ENCODE measurements around the gene DNHD1. TPM values are rescaled to one million over a fixed set of nuclear protein-coding genes. Genes with fewer than 3 reads are reported as not detected.

The DNHD1 gene
- total RNA-seq, 1 donor from 2014 or later = 13.7 TPM

DNA sequence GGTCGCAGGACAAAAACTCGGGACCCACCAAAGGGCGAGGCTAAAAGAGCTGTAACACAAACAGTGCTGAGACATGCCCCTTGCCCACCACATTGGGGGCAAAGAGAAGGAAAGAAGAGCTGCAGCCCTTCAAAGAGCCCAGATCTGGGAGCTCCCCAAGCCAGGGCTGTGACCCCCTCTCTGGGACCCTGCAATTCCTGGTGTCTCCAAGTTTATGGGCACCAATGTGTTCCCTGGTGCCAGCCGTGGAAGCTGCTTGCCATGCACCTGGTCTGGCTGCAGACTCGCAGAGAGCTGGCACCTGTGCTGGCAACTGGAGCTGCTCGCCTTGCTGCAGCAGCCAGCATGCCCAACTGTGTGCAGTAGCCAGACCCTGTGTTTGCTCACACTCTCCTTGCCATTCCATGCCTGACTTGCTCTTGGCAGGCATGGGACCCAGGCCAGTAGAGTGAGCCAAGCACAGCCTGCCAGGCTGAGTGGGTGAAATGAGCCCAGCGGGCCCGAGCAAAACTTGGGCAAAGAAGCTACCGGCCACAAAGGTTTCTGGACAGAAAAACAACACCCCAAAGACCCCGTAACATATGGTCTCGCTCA, 90.4 kb downstream of the DNHD1 start:
- no peak for DNase-seq (ENCODE audit: low spot score)

DNA sequence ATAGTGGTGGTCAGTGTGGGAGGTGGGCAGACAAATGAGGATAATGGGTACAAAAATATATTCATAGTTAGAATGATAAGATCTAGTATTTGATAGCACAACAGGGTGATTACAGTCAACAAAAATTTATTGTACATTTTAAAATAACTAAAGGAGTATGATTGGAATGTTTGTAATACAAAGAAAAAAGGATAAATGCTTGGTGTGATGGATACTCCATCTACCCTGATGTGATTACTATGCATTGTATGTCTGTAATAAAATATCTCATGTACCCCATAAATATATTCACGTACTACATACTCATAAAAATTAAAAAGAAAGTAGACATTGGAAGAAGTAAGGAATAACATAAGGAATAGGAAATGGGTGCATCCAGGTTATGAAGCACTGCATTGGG, 90.9 kb downstream of the DNHD1 start:
- no peak for DNase-seq (ENCODE audit: low spot score)

DNA sequence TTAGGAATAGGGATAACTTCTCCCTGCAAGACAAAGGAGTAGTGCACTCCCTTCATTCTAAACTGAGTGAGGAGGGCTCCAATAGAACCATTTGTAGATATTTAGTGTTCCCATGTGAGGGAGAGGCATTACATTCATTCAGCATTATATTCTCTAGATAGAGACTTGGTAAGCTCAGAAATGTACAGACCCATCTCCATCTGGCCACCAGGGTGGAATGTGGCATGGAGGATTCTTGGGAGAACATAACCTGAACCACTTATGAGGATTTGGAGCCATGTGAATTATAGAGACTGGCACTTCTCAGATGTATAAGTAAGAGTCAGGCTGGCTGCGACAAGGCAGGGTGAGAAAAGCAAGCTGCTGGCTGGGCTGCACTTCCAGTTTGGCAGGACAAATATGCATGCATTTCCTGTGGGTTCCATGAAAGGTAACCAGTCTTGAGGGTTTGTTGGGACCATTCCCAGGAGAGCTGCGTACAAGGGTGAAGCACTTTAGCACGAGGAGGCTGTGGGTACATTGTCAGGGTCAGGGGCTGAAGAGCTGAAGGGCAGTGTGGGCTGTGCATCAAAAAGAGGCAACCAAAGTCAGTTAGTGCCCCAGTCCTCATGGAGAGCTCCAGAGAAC, 97.2 kb downstream of the DNHD1 start:
- DNase-seq (ENCODE audit: low spot score) = no peak

GRCh38 chr11:6596239-6596877, 99.3 kb downstream of the DNHD1 start:
- DNase-seq (ENCODE audit: low spot score) = no peak

DNA sequence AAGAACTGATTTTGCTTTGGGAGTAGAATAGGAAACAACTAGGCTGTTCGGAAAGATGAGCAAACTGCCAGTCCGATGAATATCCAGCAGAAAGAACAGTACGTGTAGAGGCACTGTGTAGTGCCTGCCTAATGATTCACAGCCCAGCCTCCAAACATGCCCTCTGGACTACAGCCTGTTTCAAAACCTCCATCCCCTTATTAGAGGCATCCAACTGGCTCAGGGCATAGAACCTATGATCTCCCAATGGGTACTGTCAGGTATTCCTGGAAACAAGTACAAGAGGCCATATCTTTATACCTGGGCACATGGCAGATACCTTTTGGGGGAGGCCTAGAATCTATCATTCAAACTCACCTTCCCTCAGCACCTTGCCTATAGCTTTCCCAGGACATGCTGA, 101.5 kb downstream of the DNHD1 start:
- DNase-seq (ENCODE audit: low spot score) = no peak

- DNase-seq (ENCODE audit: low spot score) = no peak
These were observed 102.4 kb downstream of the DNHD1 start for GRCh38 chr11:6599449-6599848.

DNA sequence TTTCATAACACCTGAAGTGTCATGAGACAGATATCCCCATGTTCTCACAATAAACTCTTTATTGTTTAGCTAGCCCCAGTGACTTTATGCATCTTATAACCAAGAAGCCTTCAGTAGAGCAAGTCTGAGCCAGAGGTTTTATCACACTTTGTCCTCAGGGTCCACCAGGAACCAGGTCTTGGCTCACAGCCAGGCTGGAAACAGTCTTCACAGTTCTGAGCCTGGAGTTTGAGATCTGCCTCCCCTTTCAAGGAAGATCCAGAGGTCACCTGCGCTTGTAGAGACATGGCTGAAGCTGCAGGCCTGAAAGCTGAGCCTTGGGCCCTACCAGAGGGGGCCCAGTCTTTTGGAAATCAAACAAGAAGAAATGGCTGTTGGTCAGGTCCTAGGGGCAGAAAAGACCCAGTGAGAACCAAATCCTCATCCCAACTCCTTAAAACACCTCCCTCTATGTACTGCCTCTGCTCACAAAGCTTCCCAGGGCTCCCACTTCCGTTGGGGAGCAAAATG, 102.9 kb downstream of the DNHD1 start:
- DNase-seq (ENCODE audit: low spot score) = no peak

DNA sequence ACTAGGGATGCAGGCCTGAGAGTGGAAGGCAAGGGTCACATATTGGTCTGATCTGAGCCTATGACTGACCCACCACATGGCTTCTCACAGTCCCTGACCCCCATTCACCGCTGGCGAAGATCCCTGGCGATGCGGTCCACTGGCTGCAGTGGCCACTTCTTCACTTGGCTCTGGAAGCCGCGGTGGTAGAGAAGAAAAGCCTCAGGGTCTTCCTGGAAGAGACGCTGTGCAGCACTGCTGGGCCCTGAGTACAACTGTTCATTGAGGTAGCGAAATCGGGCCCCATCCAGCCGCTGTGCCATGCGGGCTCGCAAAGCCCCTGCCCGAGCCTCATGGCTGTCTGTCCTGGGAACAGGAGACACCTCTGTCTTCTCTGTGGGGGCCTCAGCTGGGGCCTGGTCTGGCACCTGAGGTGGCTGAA, 104.0 kb downstream of the DNHD1 start:
- no peak for DNase-seq (ENCODE audit: low spot score)

DNA sequence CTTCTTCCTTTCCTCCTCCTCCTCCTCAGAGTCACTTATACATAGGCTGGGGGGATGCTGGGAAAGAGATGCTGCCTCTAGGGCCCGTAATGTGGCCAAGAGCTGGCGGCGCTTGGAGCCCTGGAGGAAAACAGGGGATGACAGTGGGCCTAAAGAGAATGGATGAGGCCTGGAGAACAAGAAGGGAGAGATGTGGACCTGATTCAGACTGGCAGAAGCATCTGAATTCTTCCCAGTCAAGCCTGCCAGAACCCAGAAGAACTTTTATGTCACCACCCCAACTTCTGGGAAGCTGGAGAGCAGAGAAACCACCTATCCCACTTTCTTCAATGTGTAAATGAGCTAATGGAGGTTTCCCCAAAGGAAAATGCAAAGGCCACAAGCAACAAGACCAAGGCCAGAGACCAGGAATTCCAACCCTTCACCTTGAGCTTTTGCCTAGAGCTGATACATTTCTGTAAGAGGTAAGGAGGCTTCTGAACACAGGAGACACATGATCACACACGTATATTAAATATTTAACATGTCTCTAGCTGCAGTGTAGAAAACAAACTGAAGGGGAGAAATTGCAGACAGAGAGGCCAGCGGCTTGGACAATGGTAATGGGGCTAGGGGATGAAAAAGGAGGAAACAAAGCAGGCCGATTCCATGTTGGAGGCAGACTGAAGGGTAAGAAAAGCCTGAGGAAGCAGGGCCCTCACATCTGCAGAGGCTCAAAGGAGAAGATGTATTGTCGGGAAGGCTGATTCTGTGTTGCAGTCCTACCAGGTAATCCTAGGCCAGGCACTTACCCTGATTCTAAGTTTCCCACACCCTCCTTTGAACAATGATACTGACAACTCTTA, 105.2 kb downstream of the DNHD1 start:
- no peak for DNase-seq (ENCODE audit: low spot score)

- peak; percentile 98 for DNase-seq (ENCODE audit: low spot score)
These were observed 106.4 kb downstream of the DNHD1 start, which contains the start of the genes ILK and RRP8 for GRCh38 chr11:6603287-6604080. Gene ILK (plus strand): TSS chr11:6603774. CDS start chr11:6604272, 498 bp downstream. Gene RRP8 (minus strand): TSS chr11:6603616. CDS start chr11:6603502, 114 bp downstream.

GRCh38 chr11:6604081-6604626, 107.1 kb downstream of the DNHD1 start:
- peak; percentile 89 for DNase-seq (ENCODE audit: low spot score)

DNA sequence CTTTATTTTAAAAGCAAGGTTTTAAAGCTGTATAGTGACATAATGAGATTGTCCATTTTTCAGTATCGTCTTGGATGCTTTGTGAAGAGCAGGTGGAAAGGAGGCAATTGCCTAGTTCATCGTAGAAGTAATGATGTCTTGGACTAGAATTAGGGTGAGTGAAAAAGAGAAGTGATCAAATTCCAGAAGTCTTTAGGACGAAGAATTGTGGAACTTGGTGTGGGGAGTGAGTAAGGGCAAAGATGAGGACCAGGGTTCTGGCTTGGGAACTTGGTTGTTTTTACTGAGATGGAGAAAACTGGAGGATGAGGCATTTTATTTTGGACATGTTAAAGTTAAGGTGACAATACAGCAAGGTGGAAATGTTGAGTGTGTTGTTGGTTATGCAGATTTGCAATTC, 107.7 kb downstream of the DNHD1 start:
- DNase-seq (ENCODE audit: low spot score) = no peak

GRCh38 chr11:6606471-6607189, 109.5 kb downstream of the DNHD1 start:
- DNase-seq (ENCODE audit: low spot score) = peak; percentile 94

DNA sequence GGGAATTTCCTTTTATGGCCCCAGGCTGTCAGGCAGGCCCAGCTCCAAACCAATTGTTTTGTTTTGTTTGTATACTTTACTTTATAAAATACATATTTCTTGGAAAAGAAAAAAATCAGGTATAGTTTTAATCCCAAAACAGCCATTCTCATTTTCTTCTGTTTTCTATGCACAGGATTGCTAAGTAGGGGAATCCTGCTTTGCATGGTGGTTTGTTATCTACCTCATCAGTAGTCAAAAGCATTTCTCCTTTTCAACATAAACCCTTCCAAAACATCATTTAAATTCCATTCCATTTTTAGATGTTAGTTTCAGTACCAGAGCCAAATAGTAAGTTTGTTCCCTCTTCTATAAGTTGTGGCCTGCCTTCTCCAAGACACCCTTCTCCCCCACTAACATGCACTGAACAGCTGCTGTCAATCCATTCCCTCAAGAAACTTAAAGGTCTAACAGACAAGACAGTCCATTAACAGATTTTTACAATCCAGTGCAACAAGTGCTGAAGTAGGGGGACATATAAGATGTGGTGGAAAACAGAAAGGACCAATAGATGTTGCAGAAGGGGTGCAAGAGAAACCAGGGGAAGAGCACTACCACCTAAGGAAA, 110.2 kb downstream of the DNHD1 start:
- no peak for DNase-seq (ENCODE audit: low spot score)

GRCh38 chr11:6608011-6608410, 110.9 kb downstream of the DNHD1 start:
- DNase-seq (ENCODE audit: low spot score) = no peak

- DNase-seq (ENCODE audit: low spot score) = no peak
These were observed 111.8 kb downstream of the DNHD1 start for GRCh38 chr11:6608726-6609501.

DNA sequence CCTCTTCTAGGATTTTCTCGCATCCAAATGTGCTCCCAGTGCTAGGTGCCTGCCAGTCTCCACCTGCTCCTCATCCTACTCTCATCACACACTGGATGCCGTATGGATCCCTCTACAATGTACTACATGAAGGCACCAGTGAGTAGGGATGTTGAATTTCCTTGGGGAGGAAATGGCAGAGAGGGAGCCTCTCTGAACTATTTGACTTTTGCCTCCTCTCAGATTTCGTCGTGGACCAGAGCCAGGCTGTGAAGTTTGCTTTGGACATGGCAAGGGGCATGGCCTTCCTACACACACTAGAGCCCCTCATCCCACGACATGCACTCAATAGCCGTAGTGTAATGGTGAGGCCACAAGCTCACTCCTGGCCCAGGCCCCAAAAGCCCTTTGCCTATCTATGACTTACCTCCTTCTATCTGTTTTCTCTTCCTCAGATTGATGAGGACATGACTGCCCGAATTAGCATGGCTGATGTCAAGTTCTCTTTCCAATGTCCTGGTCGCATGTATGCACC, 112.5 kb downstream of the DNHD1 start:
- peak; percentile 85 for DNase-seq (ENCODE audit: low spot score)

DNA sequence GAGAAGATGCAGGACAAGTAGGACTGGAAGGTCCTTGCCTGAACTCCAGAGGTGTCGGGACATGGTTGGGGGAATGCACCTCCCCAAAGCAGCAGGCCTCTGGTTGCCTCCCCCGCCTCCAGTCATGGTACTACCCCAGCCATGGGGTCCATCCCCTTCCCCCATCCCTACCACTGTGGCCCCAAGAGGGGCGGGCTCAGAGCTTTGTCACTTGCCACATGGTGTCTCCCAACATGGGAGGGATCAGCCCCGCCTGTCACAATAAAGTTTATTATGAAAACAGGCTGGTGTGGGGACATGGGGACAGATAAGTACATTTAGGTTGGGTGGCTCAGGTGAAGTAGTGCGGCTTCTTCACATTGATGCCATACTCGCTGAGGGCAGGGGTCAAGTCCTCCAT, 113.5 kb downstream of the DNHD1 start:
- no peak for DNase-seq (ENCODE audit: low spot score)

Measured in mesenteric fat pad (tissue), 1 donor.